Measurements from ENCODE around the gene NME5. TPM values are rescaled to one million over a fixed set of nuclear protein-coding genes. Genes with fewer than 3 reads are reported as not detected.

NME5 gene
- total and polyA plus RNA-seq, 2 of the 8 experiments (the other 6 are each of a cell fraction or from before 2014, with no cell fraction given): 0.48 to 0.89 TPM

DNA sequence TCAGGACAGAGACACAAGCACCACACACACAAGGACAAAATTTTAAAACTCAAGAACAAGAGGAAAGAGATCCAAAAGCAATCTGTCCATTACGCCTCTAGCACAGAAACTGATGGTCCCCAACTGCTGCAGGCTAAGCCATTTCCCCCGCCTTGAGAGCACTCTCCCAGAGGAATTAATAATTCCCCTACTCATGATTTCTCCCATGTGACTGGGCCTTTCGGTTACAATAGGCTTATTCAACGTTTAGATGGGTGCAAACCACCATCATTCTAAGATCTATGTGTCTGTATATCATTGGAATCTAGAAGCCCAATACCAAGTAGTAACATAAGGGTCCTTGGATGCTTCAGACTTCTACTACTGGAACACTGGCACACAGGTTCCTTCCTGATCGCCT, 20.4 kb upstream of the NME5 start:
- H2AFZ ChIP-seq (ENCODE audit: low read length): no peak overlapping the region
- no peak overlapping the region for H3K27ac ChIP-seq (ENCODE audit: low read depth, low read length)
- H3K4ac ChIP-seq (replicated peaks; ENCODE audit: insufficient read length, low read depth, low read length): no peak overlapping the region
- H4K8ac ChIP-seq (ENCODE audit: extremely low read depth, insufficient read depth, low read length): no peak overlapping the region; the same call in 1 of the 2 replicates
- DNase-seq (ENCODE audit: low read depth in 1 of 2, low spot score in 2 of 2) (no peak), FAIRE-seq (no peak)
- no peaks in the 10 kb centered on the region for H3K79me1 ChIP-seq (ENCODE audit: low read depth, low read length)
- TF ChIP-seq EZH2 (IDR thresholded peaks at IDR 0.05; ENCODE audit: low read depth, low read length, severe bottlenecking): no peak
- no peak for TF ChIP-seq FOSL1 (IDR thresholded peaks at IDR 0.05; ENCODE audit: insufficient read depth, low read depth, low read length)
- TF ChIP-seq, protein P1, sequence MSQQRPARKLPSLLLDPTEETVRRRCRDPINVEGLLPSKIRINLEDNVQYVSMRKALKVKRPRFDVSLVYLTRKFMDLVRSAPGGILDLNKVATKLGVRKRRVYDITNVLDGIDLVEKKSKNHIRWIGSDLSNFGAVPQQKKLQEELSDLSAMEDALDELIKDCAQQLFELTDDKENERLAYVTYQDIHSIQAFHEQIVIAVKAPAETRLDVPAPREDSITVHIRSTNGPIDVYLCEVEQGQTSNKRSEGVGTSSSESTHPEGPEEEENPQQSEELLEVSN (IDR thresholded peaks at IDR 0.05): no peak
- no peak for TF ChIP-seq MAFK (IDR thresholded peaks at IDR 0.05; ENCODE audit: low read depth, low read length)
- no peak for TF ChIP-seq POU5F1 (IDR thresholded peaks at IDR 0.05; ENCODE audit: low read depth, low read length)
- TF ChIP-seq RAD21 (IDR thresholded peaks at IDR 0.05 in 1 of 2, conservative IDR thresholded peaks at IDR 0.05 in 1 of 2; ENCODE audit: low read depth in 2 of 2, low read length in 2 of 2): no peak
- no peak for TF ChIP-seq TAF1 (IDR thresholded peaks at IDR 0.05; ENCODE audit: low read depth, low read length)
- H3K9ac ChIP-seq (replicated peaks in 1 of 4; ENCODE audit: extremely low read depth in 1 of 4, low read depth in 3 of 4, low read length in 3 of 4): no peak overlapping the region
- H3K56ac ChIP-seq (replicated peaks; ENCODE audit: insufficient read length, low read depth, low read length): no peak overlapping the region
- H2BK120ac ChIP-seq (replicated peaks; ENCODE audit: low read depth, low read length): no peak overlapping the region
- WGBS, 2 experiments (ENCODE audit: extremely low coverage in 1 of 2, insufficient coverage in 1 of 2, insufficient read length in 1 of 2, insufficient replicate concordance in 2 of 2, low coverage in 1 of 2, low lambda C conversion rate in 2 of 2, missing lambda C conversion rate in 1 of 2): 85% methylated on average over 5 of the region's 5 CpGs; no CpG with 5 or more reads in 1 of the 2 experiments
- H3K4me1 ChIP-seq (replicated peaks in 1 of 4; ENCODE audit: control insufficient read depth in 3 of 4, insufficient read depth in 4 of 4, low read length in 3 of 4): no peaks in the 10 kb centered on the region
- no peak overlapping the region for H2BK20ac ChIP-seq (ENCODE audit: low read length)
- H3K14ac ChIP-seq (ENCODE audit: insufficient read length): no peak overlapping the region
- H2BK15ac ChIP-seq (ENCODE audit: low read length): no peak overlapping the region
- no peak overlapping the region for H2BK12ac ChIP-seq (ENCODE audit: low read depth, low read length)
- no peak overlapping the region for H3K18ac ChIP-seq (ENCODE audit: extremely low read depth, low read length)
- H4K91ac ChIP-seq (replicated peaks; ENCODE audit: insufficient read length, low read length): no peak overlapping the region
- no peak overlapping the region for H2BK5ac ChIP-seq (ENCODE audit: low read depth, low read length)
- no peaks in the 10 kb centered on the region for H3K79me2 ChIP-seq (ENCODE audit: control insufficient read depth in 1 of 2, insufficient read depth in 2 of 2, low read length in 2 of 2)
- H3K36me3 ChIP-seq (ENCODE audit: control insufficient read depth in 2 of 4, insufficient read depth in 4 of 4, low read length in 3 of 4): peaks cover 48 to 83% (median 71%) of the 10 kb centered on the region in 4 experiments
- no peak overlapping the region for H4K5ac ChIP-seq (ENCODE audit: insufficient read length, low read depth, low read length)
- H3K23me2 ChIP-seq (ENCODE audit: low read depth, low read length): no peaks in the 10 kb centered on the region; the same call in 1 of the 2 replicates
- H4K20me1 ChIP-seq (replicated peaks in 1 of 2; ENCODE audit: control insufficient read depth in 1 of 2, insufficient read depth in 2 of 2, low read length in 2 of 2): peaks cover 0 to 9% of the 10 kb centered on the region in 2 experiments
- H3K4me3 ChIP-seq (ENCODE audit: extremely low read depth in 1 of 4, insufficient read depth in 2 of 4, low read depth in 3 of 4, low read length in 4 of 4): no peak overlapping the region
- no peaks in the 10 kb centered on the region for H3K9me3 ChIP-seq (ENCODE audit: insufficient read depth in 2 of 2, low read depth in 1 of 2, low read length in 1 of 2)
- ChIA-PET CTCF (ENCODE audit: partially characterized antibody) (no interaction called here), POLR2A (ENCODE audit: partially characterized antibody) (interaction anchor here (1.3 kb wide), 1 partner anchor 21 kb away, joined by 4 read pairs; no protein-coding TSS in a partner anchor)
- no peak overlapping the region for H2AK5ac ChIP-seq (ENCODE audit: low read depth, low read length)
- H3K23ac ChIP-seq (ENCODE audit: insufficient read length): no peak overlapping the region
- no peaks in the 10 kb centered on the region for H3K27me3 ChIP-seq (replicated peaks in 1 of 4; ENCODE audit: control insufficient read depth in 3 of 4, extremely low read depth in 1 of 4, insufficient read depth in 3 of 4, low read length in 3 of 4)
- H3K4me2 ChIP-seq (ENCODE audit: insufficient read depth in 1 of 2, low read depth in 2 of 2, low read length in 2 of 2): no peak overlapping the region

Measured in H1 (cell line).